HL-60/S4 treated with retinoic acid at 250 ng/mL for 4 days and 3 days (cell line): Measurements from ENCODE around the gene PLXNC1.

Experiments used
- in situ Hi-C: fragments of 300-500 bp; cut with MboI; formaldehyde crosslinking; loops from 2 replicates; pipeline ENCODE4 v1.7.0; 2022; ENCODE audit warnings: low sequenced_read_pairs

Gene PLXNC1

GRCh38 chr12:94261786-94262185, 113.4 kb downstream of the PLXNC1 start:
- in situ Hi-C loops, result no loop called here

GRCh38 chr12:94262228-94263010, 114.0 kb downstream of the PLXNC1 start:
- in situ Hi-C loops, result no loop called here

GRCh38 chr12:94263011-94263811, 114.8 kb downstream of the PLXNC1 start:
- in situ Hi-C loops, result no loop called here

DNA sequence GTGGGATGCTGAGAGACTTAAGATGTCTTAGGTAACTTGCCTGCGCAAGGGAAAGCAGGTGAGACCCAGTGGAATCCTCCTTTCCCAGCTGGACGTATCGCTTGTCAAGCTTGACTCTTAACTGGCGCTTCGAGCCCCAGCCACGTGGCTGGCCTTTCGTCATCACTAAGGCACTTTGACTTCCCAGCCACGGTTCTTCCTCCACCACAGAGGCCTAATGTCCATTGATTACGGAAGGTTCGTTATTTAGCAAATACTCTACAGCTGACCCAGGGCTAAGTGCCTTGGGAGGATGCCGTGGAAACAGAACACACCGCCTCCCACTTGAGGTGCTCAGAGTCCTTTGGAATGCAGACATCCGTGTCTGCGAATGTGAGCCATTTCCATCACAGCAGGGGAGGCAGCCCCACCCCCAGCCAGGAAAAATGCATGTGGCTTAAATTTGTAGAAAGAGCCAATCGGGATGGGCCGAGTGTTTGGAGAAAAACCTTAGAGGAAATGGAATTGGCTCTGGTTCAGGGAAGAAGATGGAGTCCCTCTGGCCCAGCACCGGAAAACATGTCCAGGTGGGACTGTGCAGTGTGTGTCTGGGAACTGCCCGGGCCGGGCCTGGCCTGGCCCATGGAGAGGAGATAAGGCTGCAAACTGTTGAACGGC, 115.7 kb downstream of the PLXNC1 start:
- in situ Hi-C loops, result no loop called here

DNA sequence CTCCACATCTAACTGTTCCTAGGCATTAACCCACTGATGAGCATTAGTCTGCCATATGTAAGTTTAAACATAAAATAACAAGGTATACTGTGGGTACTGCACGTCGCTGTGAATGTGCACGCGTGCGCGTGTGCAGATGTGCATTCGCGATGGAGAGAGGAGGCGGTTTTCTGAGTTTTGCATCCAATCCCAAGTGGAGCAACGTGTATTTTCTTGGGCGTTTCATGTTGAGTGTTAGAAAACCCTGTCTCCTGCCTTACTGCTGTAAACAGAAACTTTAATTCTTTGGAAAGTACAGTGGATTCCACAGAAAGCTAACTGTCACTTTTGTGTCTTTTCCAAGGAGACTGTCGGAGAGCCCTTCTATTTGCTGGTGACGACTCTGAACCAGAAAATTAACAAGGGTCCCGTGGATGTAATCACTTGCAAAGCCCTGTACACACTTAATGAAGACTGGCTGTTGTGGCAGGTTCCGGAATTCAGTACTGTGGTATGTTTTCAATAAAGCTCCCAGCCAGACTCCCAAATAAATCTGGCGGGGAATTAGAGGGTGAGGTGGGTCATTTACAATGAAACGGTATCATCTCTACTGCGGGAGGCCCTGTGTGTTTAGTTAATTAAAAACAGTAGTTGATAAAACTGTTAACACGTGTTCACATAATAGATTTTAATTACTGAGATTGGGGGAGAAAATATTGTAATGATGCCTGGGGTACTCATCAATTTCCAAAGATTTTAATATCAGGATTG, 116.5 kb downstream of the PLXNC1 start:
- in situ Hi-C loops, result no loop called here

GRCh38 chr12:94265539-94265938, 117.2 kb downstream of the PLXNC1 start:
- in situ Hi-C loops, result no loop called here

DNA sequence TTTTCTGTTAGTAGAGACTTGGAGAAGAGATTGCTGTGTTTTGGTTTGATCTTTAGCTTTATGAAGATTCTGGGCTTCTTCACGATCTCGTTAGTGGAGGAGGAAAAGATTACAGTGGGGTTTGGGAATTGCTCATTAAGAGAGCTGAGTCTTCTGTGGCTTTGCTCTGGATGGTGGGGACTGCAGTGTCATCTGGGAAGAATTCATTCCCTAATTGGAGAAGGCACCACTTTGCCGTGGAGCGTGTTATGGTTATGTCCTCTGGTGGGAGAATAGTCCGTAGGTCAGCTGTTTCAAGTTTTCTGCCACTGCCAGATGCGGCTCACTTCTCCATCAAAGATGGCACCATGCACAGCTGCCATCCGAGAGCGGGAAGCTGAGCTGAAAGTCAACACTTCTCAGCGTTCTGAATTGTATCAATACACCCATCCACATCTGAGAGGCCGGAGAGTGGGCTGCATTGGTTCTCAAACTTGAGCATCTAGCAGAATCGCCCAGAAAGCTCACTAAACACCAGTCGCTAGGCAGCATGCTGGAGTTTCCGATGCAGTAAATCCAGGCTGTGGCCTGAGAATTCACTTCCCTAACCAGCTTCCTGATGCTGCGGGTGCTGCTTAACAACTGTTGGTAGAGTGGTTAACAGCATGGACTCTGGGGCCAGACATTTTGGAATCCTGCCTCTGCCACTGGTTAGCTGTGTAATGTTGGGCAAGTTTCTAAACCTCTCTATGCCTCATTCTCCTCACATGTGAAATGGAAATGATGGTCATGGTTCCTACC, 117.8 kb downstream of the PLXNC1 start:
- in situ Hi-C loops, result no loop called here

- in situ Hi-C loops, result no loop called here
Observed at GRCh38 chr12:94266796-94267536, 118.6 kb downstream of the PLXNC1 start.

- in situ Hi-C loops, result no loop called here
Observed at GRCh38 chr12:94267537-94267872, 119.1 kb downstream of the PLXNC1 start.

GRCh38 chr12:94267921-94268471, 119.6 kb downstream of the PLXNC1 start:
- in situ Hi-C loops, result no loop called here

DNA sequence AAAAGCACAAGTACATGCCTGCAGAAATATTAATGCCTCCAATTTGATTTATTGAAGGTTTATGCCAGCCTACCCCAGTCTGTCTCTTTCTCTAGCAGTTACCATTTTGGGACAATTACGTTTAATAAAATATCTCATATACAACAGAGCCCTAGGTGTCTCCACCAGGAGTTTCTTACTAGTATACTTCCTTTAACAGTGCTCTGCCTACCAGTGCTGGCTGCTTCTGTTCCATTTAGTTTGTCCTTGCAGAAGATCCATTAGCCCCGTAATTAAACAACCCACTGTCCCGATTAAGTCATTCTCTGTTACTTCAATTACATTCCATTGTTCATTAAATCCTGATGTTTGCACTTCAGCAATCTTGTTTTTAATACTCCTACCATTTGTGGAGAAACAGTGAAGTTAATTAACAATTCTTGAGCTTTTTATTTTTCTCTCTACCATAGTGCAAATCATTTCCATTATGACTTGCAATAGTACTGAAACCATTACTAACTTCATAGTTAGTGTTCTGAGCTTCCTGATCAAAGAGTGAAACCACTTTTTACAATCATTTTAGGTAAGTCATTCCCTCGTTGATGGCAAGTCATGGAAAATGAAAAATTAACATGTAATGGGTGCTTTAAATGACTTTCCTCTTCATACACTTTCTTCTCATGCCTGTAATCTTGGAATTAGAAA, 121.1 kb downstream of the PLXNC1 start:
- in situ Hi-C loops, result no loop called here

DNA sequence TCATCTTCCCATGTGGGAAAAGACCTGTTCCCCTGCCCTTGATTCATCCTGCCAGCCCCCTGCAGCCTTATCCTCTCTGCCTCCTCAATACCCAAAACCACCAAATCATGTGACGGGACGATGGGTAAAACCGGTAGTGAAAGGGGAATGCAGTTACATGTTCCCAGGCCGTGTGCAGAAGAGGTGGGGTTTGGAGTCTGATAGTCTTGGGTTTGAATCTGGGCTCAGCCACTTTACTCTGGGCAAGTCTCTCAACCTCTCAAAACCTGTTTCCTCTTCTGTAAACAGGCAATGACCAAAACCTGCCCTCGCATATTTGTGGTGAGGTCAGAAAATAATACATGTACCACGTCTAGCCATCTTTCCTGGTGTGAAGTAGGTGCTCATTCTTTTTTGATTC, 123.0 kb downstream of the PLXNC1 start:
- in situ Hi-C loops, result no loop called here

- in situ Hi-C loops, result no loop called here
Observed at GRCh38 chr12:94272280-94272679, 123.9 kb downstream of the PLXNC1 start.

DNA sequence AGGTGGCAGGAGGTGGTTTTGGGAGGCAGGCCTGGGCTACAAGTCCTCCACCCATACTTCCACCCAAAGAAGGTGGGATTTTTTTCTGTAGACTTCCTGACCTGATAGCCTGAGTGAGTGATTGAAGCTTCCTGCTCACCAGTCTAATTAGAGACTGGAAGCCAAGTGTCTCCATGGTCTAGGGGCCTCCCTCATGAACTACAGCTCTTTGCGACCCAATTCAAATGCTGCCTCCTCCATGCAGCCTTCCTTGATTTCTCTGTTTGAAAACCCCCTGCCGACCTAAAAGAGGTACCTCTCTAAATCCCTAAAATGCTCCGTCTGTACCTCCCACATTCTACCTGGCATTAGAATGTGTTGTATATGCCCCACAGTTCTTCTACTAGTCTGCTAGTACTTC, 124.9 kb downstream of the PLXNC1 start:
- in situ Hi-C loops, result no loop called here

- in situ Hi-C loops, result no loop called here
Observed at GRCh38 chr12:94276725-94277124, 128.3 kb downstream of the PLXNC1 start.

- in situ Hi-C loops, result no loop called here
Observed at GRCh38 chr12:94277426-94278000, 129.1 kb downstream of the PLXNC1 start.

DNA sequence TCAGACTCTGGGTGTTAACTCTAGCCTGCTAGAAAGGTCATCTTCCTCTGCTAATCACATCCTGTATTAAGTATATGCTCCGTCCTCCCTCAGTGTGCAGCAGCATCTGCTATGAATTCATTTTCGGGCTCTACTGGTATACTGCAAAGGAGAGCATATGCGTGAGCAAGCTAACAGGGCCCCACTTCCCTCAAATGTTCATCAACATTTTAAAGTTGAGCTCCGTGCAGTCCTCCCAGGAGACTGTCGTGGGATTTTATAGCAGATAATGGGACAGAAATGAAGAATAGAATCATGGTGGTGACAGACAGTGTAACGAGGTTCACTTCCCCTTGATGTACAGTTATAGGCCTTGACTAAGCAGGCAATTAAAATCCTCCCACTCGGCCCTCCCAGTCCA, 131.7 kb downstream of the PLXNC1 start:
- in situ Hi-C loops, result no loop called here

DNA sequence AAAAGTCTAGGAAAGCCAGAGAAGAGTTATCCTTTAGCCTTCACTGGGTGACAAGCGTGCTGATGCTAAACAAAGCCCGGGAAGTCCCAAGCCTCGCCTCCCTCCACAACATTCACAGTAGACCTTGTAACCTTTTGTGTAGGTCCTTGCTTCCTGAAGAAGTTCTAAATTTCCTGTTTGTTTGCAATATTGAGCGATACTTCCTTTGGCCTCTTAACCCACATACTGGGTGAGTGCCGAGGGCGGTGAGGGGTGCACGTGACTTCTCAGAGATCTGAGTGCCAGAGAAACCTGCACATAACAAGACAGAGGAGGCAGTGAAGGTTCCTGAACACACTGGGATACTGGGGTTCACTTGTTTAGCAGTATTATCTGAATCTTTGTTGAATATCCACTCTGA, 134.3 kb downstream of the PLXNC1 start:
- in situ Hi-C loops, result no loop called here
